Brain microvascular endothelial cell (primary cell): ENCODE measurements around the gene TSSK6.

Source experiments
- DNase-seq: peaks from one replicate; pipeline ENCODE4 v3.0.0-alpha.2; 2020
- H3K27ac ChIP-seq: fragments of 250-450 bp; sonication (Bioruptor Pico); 2 replicates; pipeline ENCODE4 v1.5.1; 2020; ENCODE audit warnings: mild to moderate bottlenecking, moderate library complexity
- H3K27me3 ChIP-seq: fragments of 250-450 bp; sonication (Bioruptor Pico); replicated peaks from 2 replicates; pipeline ENCODE4 v1.5.1; 2020; ENCODE audit warnings: mild to moderate bottlenecking
- H3K36me3 ChIP-seq: fragments of 250-450 bp; sonication (Bioruptor Pico); replicated peaks from 2 replicates; pipeline ENCODE4 v1.5.1; 2020; ENCODE audit warnings: mild to moderate bottlenecking
- H3K4me3 ChIP-seq: 2 replicates; pipeline ENCODE4 v1.5.1; 2011; ENCODE audit warnings: low read depth, mild to moderate bottlenecking, control low read depth, low read length, moderate library complexity
- CTCF ChIP-seq: IDR thresholded peaks from 2 replicates; pipeline ENCODE4 v1.5.1; 2011; ENCODE audit warnings: low read depth, mild to moderate bottlenecking, moderate library complexity, low read length, control low read depth, inconsistent platforms; ENCODE audit errors: missing control alignments
- in situ Hi-C: cut with HindIII; loops from 2 replicates; pipeline ENCODE4 v1.10.0; 2017; ENCODE audit warnings: low sequenced_read_pairs, low pct_ligation_motif_present

The TSSK6 gene

DNA sequence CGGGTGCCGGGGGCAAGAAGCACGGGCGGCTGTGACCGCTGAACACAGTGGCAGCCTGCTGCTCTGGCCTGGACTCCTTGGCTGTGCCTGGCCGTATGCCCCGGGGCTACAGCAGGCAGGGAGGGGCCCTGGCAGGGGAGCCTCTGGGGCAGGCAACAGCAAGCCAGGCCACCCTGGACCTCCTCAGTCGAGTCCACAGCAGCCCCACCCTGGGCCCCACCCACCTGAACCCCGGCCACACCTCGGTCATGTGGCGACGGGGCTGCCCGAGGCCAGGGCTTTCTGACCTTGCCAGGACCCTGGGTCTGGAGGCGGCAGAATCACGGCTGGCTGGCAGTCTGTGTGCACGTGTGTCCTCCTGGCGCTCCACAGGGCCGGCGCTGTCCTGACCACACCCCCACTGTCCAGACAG lies 31.4 kb upstream of the TSSK6 start:
- Histone ChIP-seq H3K27ac (no peak overlapping the region), H3K27me3 (peaks cover 4% of the 10 kb centered on the region), H3K4me3 (no peak overlapping the region), H3K36me3 (no peaks in the 10 kb centered on the region)
- DNase-seq: no peak
- TF ChIP-seq CTCF: no peak
- in situ Hi-C loops: no loop called here

- in situ Hi-C loops: no loop called here
- Histone ChIP-seq H3K27ac (no peak overlapping the region), H3K27me3 (peaks cover 4% of the 10 kb centered on the region), H3K36me3 (no peaks in the 10 kb centered on the region), H3K4me3 (no peak overlapping the region)
- DNase-seq: no peak
- TF ChIP-seq CTCF: no peak
Observed at GRCh38 chr19:19545707-19546106, 30.4 kb upstream of the TSSK6 start.

GRCh38 chr19:19544954-19545591 lies 29.7 kb upstream of the TSSK6 start:
- peaks cover 5% of the 10 kb centered on the region for H3K27me3 ChIP-seq
- in situ Hi-C loops: no loop called here
- no peak overlapping the region for H3K4me3 ChIP-seq
- DNase-seq: no peak
- H3K36me3 ChIP-seq: no peaks in the 10 kb centered on the region
- H3K27ac ChIP-seq: no peak overlapping the region
- TF ChIP-seq CTCF: no peak

DNA sequence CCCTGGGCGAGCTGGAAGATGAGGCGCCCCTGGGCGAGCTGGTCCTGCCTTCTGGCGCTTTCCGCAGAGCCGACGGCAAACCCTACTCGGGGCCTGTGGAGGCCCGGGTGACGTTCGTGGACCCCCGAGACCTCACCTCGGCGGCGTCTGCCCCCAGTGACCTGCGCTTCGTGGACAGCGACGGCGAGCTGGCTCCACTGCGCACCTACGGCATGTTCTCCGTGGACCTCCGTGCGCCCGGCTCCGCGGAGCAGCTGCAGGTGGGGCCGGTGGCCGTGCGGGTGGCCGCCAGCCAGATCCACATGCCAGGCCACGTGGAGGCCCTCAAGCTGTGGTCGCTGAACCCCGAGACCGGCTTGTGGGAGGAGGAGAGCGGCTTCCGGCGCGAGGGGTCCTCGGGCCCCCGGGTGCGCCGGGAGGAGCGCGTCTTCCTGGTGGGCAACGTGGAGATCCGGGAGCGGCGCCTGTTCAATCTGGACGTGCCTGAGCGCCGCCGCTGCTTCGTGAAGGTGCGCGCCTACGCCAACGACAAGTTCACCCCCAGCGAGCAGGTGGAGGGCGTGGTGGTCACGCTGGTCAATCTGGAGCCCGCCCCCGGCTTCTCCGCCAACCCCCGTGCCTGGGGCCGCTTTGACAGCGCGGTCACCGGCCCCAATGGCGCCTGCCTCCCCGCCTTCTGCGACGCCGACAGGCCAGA lies 29.1 kb upstream of the TSSK6 start:
- Histone ChIP-seq H3K36me3 (no peaks in the 10 kb centered on the region), H3K27ac (no peak overlapping the region), H3K27me3 (peaks cover 7% of the 10 kb centered on the region), H3K4me3 (no peak overlapping the region)
- DNase-seq: no peak
- no peak for TF ChIP-seq CTCF
- in situ Hi-C loops: no loop called here

- in situ Hi-C loops: no loop called here
- H3K36me3 ChIP-seq: no peaks in the 10 kb centered on the region
- peaks cover 12% of the 10 kb centered on the region for H3K27me3 ChIP-seq
- no peak overlapping the region for H3K4me3 ChIP-seq
- DNase-seq: no peak
- no peak overlapping the region for H3K27ac ChIP-seq
- no peak for TF ChIP-seq CTCF
Observed at GRCh38 chr19:19543640-19544039, 28.3 kb upstream of the TSSK6 start.
